ENCODE measurements around the gene POLR2M.
A peak's percentile ranks its signal among the peaks of the same experiment; 100 is the strongest.

Gene POLR2M

GRCh38 chr15:57694279-57694678, 12.2 kb upstream of the POLR2M start:
- Histone ChIP-seq H3K4me2 (ENCODE audit: low read length) (no peak overlapping the region), H3K36me3 (ENCODE audit: insufficient read depth, low read length) (no peaks in the 10 kb centered on the region), H3K4me1 (ENCODE audit: control insufficient read depth, insufficient read depth, low read length) (peaks cover 32% of the 10 kb centered on the region), H3K4me3 (ENCODE audit: low read length) (no peak overlapping the region), H3K9ac (ENCODE audit: low read depth, low read length) (no peak overlapping the region), H3K27me3 (ENCODE audit: control insufficient read depth, insufficient read depth, low read length) (no peaks in the 10 kb centered on the region), H3K9me3 (replicated peaks; ENCODE audit: low read length) (no peaks in the 10 kb centered on the region)

GRCh38 chr15:57696146-57696545, 10.4 kb upstream of the POLR2M start:
- no peaks in the 10 kb centered on the region for H3K36me3 ChIP-seq (ENCODE audit: insufficient read depth, low read length)
- no peak overlapping the region for H3K4me3 ChIP-seq (ENCODE audit: low read length)
- H3K9me3 ChIP-seq (replicated peaks; ENCODE audit: low read length): no peaks in the 10 kb centered on the region
- peaks cover 32% of the 10 kb centered on the region for H3K4me1 ChIP-seq (ENCODE audit: control insufficient read depth, insufficient read depth, low read length)
- no peak overlapping the region for H3K4me2 ChIP-seq (ENCODE audit: low read length)
- no peaks in the 10 kb centered on the region for H3K27me3 ChIP-seq (ENCODE audit: control insufficient read depth, insufficient read depth, low read length)
- H3K9ac ChIP-seq (ENCODE audit: low read depth, low read length): no peak overlapping the region

- Histone ChIP-seq H3K27me3 (ENCODE audit: control insufficient read depth, insufficient read depth, low read length) (no peaks in the 10 kb centered on the region), H3K9ac (ENCODE audit: low read depth, low read length) (no peak overlapping the region), H3K4me1 (ENCODE audit: control insufficient read depth, insufficient read depth, low read length) (peaks cover 27% of the 10 kb centered on the region), H3K9me3 (replicated peaks; ENCODE audit: low read length) (no peaks in the 10 kb centered on the region), H3K36me3 (ENCODE audit: insufficient read depth, low read length) (no peaks in the 10 kb centered on the region), H3K4me3 (ENCODE audit: low read length) (no peak overlapping the region), H3K4me2 (ENCODE audit: low read length) (no peak overlapping the region)
Measured at GRCh38 chr15:57697588-57697987, 8.9 kb upstream of the POLR2M start.

GRCh38 chr15:57698243-57698642, 8.3 kb upstream of the POLR2M start:
- H3K4me3 ChIP-seq (ENCODE audit: low read length): no peak overlapping the region
- no peak overlapping the region for H3K9ac ChIP-seq (ENCODE audit: low read depth, low read length)
- H3K9me3 ChIP-seq (replicated peaks; ENCODE audit: low read length): no peaks in the 10 kb centered on the region
- H3K4me1 ChIP-seq (ENCODE audit: control insufficient read depth, insufficient read depth, low read length): peaks cover 23% of the 10 kb centered on the region
- no peaks in the 10 kb centered on the region for H3K36me3 ChIP-seq (ENCODE audit: insufficient read depth, low read length)
- no peaks in the 10 kb centered on the region for H3K27me3 ChIP-seq (ENCODE audit: control insufficient read depth, insufficient read depth, low read length)
- H3K4me2 ChIP-seq (ENCODE audit: low read length): no peak overlapping the region

GRCh38 chr15:57698991-57699390, 7.5 kb upstream of the POLR2M start:
- Histone ChIP-seq H3K36me3 (ENCODE audit: insufficient read depth, low read length) (no peaks in the 10 kb centered on the region), H3K27me3 (ENCODE audit: control insufficient read depth, insufficient read depth, low read length) (no peaks in the 10 kb centered on the region), H3K9ac (ENCODE audit: low read depth, low read length) (no peak overlapping the region), H3K4me1 (ENCODE audit: control insufficient read depth, insufficient read depth, low read length) (peaks cover 20% of the 10 kb centered on the region), H3K4me3 (ENCODE audit: low read length) (no peak overlapping the region), H3K4me2 (ENCODE audit: low read length) (no peak overlapping the region), H3K9me3 (replicated peaks; ENCODE audit: low read length) (no peaks in the 10 kb centered on the region)

GRCh38 chr15:57703387-57703786, 3.1 kb upstream of the POLR2M start:
- no peak overlapping the region for H3K4me3 ChIP-seq (ENCODE audit: low read length)
- H3K36me3 ChIP-seq (ENCODE audit: insufficient read depth, low read length): no peaks in the 10 kb centered on the region
- H3K4me2 ChIP-seq (ENCODE audit: low read length): no peak overlapping the region
- H3K9ac ChIP-seq (ENCODE audit: low read depth, low read length): no peak overlapping the region
- no peaks in the 10 kb centered on the region for H3K27me3 ChIP-seq (ENCODE audit: control insufficient read depth, insufficient read depth, low read length)
- H3K9me3 ChIP-seq (replicated peaks; ENCODE audit: low read length): no peaks in the 10 kb centered on the region
- peaks cover 17% of the 10 kb centered on the region for H3K4me1 ChIP-seq (ENCODE audit: control insufficient read depth, insufficient read depth, low read length)

GRCh38 chr15:57704441-57704840, 2.1 kb upstream of the POLR2M start:
- H3K9me3 ChIP-seq (replicated peaks; ENCODE audit: low read length): no peaks in the 10 kb centered on the region
- peaks cover 18% of the 10 kb centered on the region for H3K4me1 ChIP-seq (ENCODE audit: control insufficient read depth, insufficient read depth, low read length)
- no peak overlapping the region for H3K4me3 ChIP-seq (ENCODE audit: low read length)
- H3K36me3 ChIP-seq (ENCODE audit: insufficient read depth, low read length): peaks cover 6% of the 10 kb centered on the region
- H3K27me3 ChIP-seq (ENCODE audit: control insufficient read depth, insufficient read depth, low read length): no peaks in the 10 kb centered on the region
- H3K4me2 ChIP-seq (ENCODE audit: low read length): no peak overlapping the region
- H3K9ac ChIP-seq (ENCODE audit: low read depth, low read length): no peak overlapping the region

- Histone ChIP-seq H3K4me3 (ENCODE audit: low read length) (peak overlapping the region; percentile 85), H3K27me3 (ENCODE audit: control insufficient read depth, insufficient read depth, low read length) (no peaks in the 10 kb centered on the region)
Measured at GRCh38 chr15:57705746-57706404, 639 bp upstream of the POLR2M start.

GRCh38 chr15:57708047-57708446, 1.5 kb downstream of the POLR2M start:
- Histone ChIP-seq H3K27me3 (ENCODE audit: control insufficient read depth, insufficient read depth, low read length) (no peaks in the 10 kb centered on the region), H3K4me2 (ENCODE audit: low read length) (peak overlapping the region; percentile 80), H3K9ac (ENCODE audit: low read depth, low read length) (peak overlapping the region; percentile 94), H3K9me3 (replicated peaks; ENCODE audit: low read length) (no peaks in the 10 kb centered on the region), H3K4me3 (ENCODE audit: low read length) (peak overlapping the region; percentile 85), H3K4me1 (ENCODE audit: control insufficient read depth, insufficient read depth, low read length) (peaks cover 18% of the 10 kb centered on the region), H3K36me3 (ENCODE audit: insufficient read depth, low read length) (peaks cover 39% of the 10 kb centered on the region)

More at GRCh38 chr15:57705746-57706404, 639 bp upstream of the POLR2M start:
- H3K9me3 ChIP-seq (replicated peaks; ENCODE audit: low read length): no peaks in the 10 kb centered on the region
- H3K4me1 ChIP-seq (ENCODE audit: control insufficient read depth, insufficient read depth, low read length): peaks cover 18% of the 10 kb centered on the region
- peaks cover 19% of the 10 kb centered on the region for H3K36me3 ChIP-seq (ENCODE audit: insufficient read depth, low read length)
- H3K9ac ChIP-seq (ENCODE audit: low read depth, low read length): peak overlapping the region; percentile 94
- H3K4me2 ChIP-seq (ENCODE audit: low read length): peak overlapping the region; percentile 74

- no peak overlapping the region for H3K4me3 ChIP-seq (ENCODE audit: low read length)
- H3K4me1 ChIP-seq (ENCODE audit: control insufficient read depth, insufficient read depth, low read length): peaks cover 9% of the 10 kb centered on the region
- H3K36me3 ChIP-seq (ENCODE audit: insufficient read depth, low read length): peaks cover 11% of the 10 kb centered on the region
- no peak overlapping the region for H3K9ac ChIP-seq (ENCODE audit: low read depth, low read length)
- H3K9me3 ChIP-seq (replicated peaks; ENCODE audit: low read length): no peaks in the 10 kb centered on the region
- H3K27me3 ChIP-seq (ENCODE audit: control insufficient read depth, insufficient read depth, low read length): no peaks in the 10 kb centered on the region
- no peak overlapping the region for H3K4me2 ChIP-seq (ENCODE audit: low read length)
Measured at GRCh38 chr15:57718309-57718708, 11.8 kb downstream of the POLR2M start.

- Histone ChIP-seq H3K27me3 (ENCODE audit: control insufficient read depth, insufficient read depth, low read length) (no peaks in the 10 kb centered on the region), H3K4me1 (ENCODE audit: control insufficient read depth, insufficient read depth, low read length) (peaks cover 9% of the 10 kb centered on the region), H3K4me2 (ENCODE audit: low read length) (peak overlapping the region; percentile 8), H3K9ac (ENCODE audit: low read depth, low read length) (no peak overlapping the region), H3K36me3 (ENCODE audit: insufficient read depth, low read length) (no peaks in the 10 kb centered on the region), H3K9me3 (replicated peaks; ENCODE audit: low read length) (no peaks in the 10 kb centered on the region), H3K4me3 (ENCODE audit: low read length) (no peak overlapping the region)
Measured at GRCh38 chr15:57720867-57721266, 14.4 kb downstream of the POLR2M start.

GRCh38 chr15:57726411-57726810, 19.9 kb downstream of the POLR2M start:
- Histone ChIP-seq H3K27me3 (ENCODE audit: control insufficient read depth, insufficient read depth, low read length) (no peaks in the 10 kb centered on the region), H3K36me3 (ENCODE audit: insufficient read depth, low read length) (no peaks in the 10 kb centered on the region), H3K4me1 (ENCODE audit: control insufficient read depth, insufficient read depth, low read length) (peaks cover 23% of the 10 kb centered on the region)

More at GRCh38 chr15:57726411-57726810, 19.9 kb downstream of the POLR2M start:
- Histone ChIP-seq H3K4me3 (ENCODE audit: low read length) (no peak overlapping the region), H3K9ac (ENCODE audit: low read depth, low read length) (no peak overlapping the region), H3K4me2 (ENCODE audit: low read length) (no peak overlapping the region), H3K9me3 (replicated peaks; ENCODE audit: low read length) (no peaks in the 10 kb centered on the region)
